Measurements from ENCODE around the gene EMX1. TPM values are rescaled to one million over a fixed set of nuclear protein-coding genes. Genes with fewer than 3 reads are reported as not detected.

The EMX1 gene
- total RNA-seq, 1 experiment from 2014 or later, result 0.72 TPM

- Mint-ChIP-seq H3K4me1 (peaks cover 23 to 33% of the 10 kb centered on the region in 2 experiments), H3K4me3 (no peak overlapping the region), H3K27me3 (ENCODE audit: low read depth) (peaks cover 4% of the 10 kb centered on the region; the same call in 1 of the 2 replicates), H3K36me3 (ENCODE audit: insufficient read depth in 1 of 3, low read depth in 3 of 3) (peaks cover 0 to 8% (median 0%) of the 10 kb centered on the region in 3 experiments; a peak in 2 of 7 replicates), H3K27ac (no peak overlapping the region), H3K9me3 (no peaks in the 10 kb centered on the region)
- DNase-seq, result no peak
- Histone ChIP-seq H3K9ac (ENCODE audit: extremely low read depth, insufficient read length, low read length) (no peak overlapping the region), H3K9me3 (ENCODE audit: control insufficient read depth, low read depth, low read length) (no peaks in the 10 kb centered on the region), H2BK20ac (ENCODE audit: low read depth, low read length, poor library complexity, severe bottlenecking) (no peak overlapping the region), H3K23me2 (ENCODE audit: insufficient read length, low read depth, low read length, poor library complexity, severe bottlenecking) (no peaks in the 10 kb centered on the region), H2AK5ac (ENCODE audit: insufficient read length, low read length) (no peak overlapping the region), H3K79me2 (ENCODE audit: insufficient read depth, low read length) (no peaks in the 10 kb centered on the region), H3K14ac (ENCODE audit: insufficient read depth, low read length) (no peak overlapping the region; the same call in 1 of the 2 replicates), H2BK5ac (ENCODE audit: insufficient read length, low read length) (no peak overlapping the region), H3K27me3 (ENCODE audit: insufficient read depth, low read length) (no peaks in the 10 kb centered on the region; the same call in 1 of the 2 replicates), H4K5ac (ENCODE audit: insufficient read length, low read depth, low read length) (no peak overlapping the region), H3K56ac (ENCODE audit: insufficient read length, low read depth, low read length) (no peak overlapping the region), H4K8ac (replicated peaks; ENCODE audit: insufficient read length, low read depth, low read length) (no peak overlapping the region), H3K79me1 (ENCODE audit: insufficient read depth, low read depth, low read length, poor library complexity, severe bottlenecking) (no peaks in the 10 kb centered on the region), H3K18ac (ENCODE audit: insufficient read length, low read depth, low read length) (no peak overlapping the region), H4K20me1 (ENCODE audit: control insufficient read depth, insufficient read depth, insufficient read length) (no peaks in the 10 kb centered on the region), H2BK12ac (ENCODE audit: insufficient read length, low read depth, low read length) (no peak overlapping the region), H3K4me2 (ENCODE audit: insufficient read depth, insufficient read length, low read length) (no peak overlapping the region), H3K4ac (ENCODE audit: low read depth, low read length) (no peak overlapping the region), H3T11ph (ENCODE audit: low read length) (no peak overlapping the region), H3K27ac (ENCODE audit: insufficient read length, low read depth, low read length) (no peak overlapping the region), H2AFZ (ENCODE audit: low read length) (no peak overlapping the region), H2BK15ac (ENCODE audit: low read depth, low read length) (no peak overlapping the region), H4K91ac (ENCODE audit: insufficient read length, low read depth, low read length) (no peak overlapping the region), H3K23ac (ENCODE audit: insufficient read length, low read depth, low read length) (no peak overlapping the region), H2BK120ac (ENCODE audit: low read depth, low read length, poor library complexity, severe bottlenecking) (no peak overlapping the region), H3K4me1 (ENCODE audit: insufficient read depth, low read length) (peaks cover 12% of the 10 kb centered on the region; the same call in 1 of the 2 replicates)
- no peak for TF ChIP-seq CTCF (conservative IDR thresholded peaks at IDR 0.05)
- no CpG with 5 or more reads among the region's 4 CpGs for WGBS (ENCODE audit: extremely low coverage, insufficient read length, low lambda C conversion rate)
Observed at GRCh38 chr2:72969706-72970105, 52.4 kb downstream of the EMX1 start.
